ENCODE results near the gene GJC1.

GJC1 gene

DNA sequence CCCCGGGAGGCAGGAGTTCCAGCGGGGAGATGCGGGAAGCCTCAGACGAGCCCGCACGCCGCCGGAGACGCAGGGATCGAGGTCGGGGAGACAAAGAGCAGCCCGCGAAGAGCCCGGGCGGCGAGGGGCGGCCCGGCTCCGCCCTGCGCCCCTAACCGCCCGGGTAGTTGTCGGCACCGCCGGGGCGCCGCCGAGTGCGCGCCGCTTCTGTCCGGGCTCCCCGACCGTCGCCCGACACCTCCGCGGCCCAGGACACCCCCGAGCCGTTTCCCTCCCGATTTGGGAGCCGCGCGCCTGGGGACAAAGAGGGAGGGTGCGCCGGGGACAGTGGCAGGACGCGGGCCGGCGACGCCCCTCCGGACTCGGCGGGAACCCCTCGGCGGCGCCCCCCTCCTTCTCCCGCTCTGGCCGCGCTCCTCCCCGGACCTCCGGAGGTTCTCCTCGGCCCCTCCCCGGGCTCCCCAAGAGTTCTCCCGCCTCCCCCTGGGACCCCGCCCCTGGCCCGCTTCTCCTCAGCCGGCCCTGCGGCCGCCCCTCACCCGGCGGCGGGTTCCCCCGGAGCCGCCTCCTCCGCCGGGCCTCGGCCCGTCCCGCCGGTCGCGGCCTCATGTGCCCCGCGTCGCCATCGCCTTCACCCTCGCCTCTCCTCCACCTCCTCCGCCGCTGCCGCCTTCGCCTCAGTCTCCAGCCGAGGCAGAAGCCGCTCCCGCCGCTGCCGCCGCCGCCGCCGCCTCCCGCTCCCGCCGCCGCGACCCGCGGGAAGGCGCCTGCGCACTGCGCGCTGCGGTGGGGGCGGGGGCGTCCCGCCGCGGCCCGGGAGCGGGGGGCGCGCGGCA is at the start of gene GJC1:
Gene GJC1, minus strand, starts transcription at position 765 of the 836 bp plus-strand sequence. CDS start 24,470 bp downstream, outside the sequence.
- peaks cover 12% of the 10 kb centered on the region for H3K4me1 ChIP-seq (ENCODE audit: control insufficient read depth, insufficient read depth, low read length)
- no peaks in the 10 kb centered on the region for H3K36me3 ChIP-seq (ENCODE audit: control insufficient read depth, insufficient read depth, low read length, severe bottlenecking)
- no peaks in the 10 kb centered on the region for H3K27me3 ChIP-seq (replicated peaks; ENCODE audit: control insufficient read depth, insufficient read depth, low read length)
- H3K4me3 ChIP-seq (ENCODE audit: low read length) = peak within 1 kb of the TSS; percentile 90
- no peaks in the 10 kb centered on the region for H3K9me3 ChIP-seq (ENCODE audit: control insufficient read depth, low read length)
- DNase-seq (ENCODE audit: low read depth) = peak; percentile 70
- H3K9ac ChIP-seq (ENCODE audit: low read length) = peak within 1 kb of the TSS; percentile 84

GRCh38 chr17:44879376-44879775 is 49.3 kb upstream of the GJC1 start:
- H3K9ac ChIP-seq (ENCODE audit: low read length) = no peak overlapping the region
- H3K9me3 ChIP-seq (ENCODE audit: control insufficient read depth, low read length) = no peaks in the 10 kb centered on the region
- H3K4me3 ChIP-seq (ENCODE audit: low read length) = no peak overlapping the region
- H3K36me3 ChIP-seq (ENCODE audit: control insufficient read depth, insufficient read depth, low read length, severe bottlenecking) = peaks cover 81% of the 10 kb centered on the region
- no peaks in the 10 kb centered on the region for H3K4me1 ChIP-seq (ENCODE audit: control insufficient read depth, insufficient read depth, low read length)
- DNase-seq (ENCODE audit: low read depth) = no peak
- no peaks in the 10 kb centered on the region for H3K27me3 ChIP-seq (replicated peaks; ENCODE audit: control insufficient read depth, insufficient read depth, low read length)

GRCh38 chr17:44878627-44879221 is 48.6 kb upstream of the GJC1 start:
- H3K9ac ChIP-seq (ENCODE audit: low read length) = no peak overlapping the region
- H3K4me3 ChIP-seq (ENCODE audit: low read length) = no peak overlapping the region
- peaks cover 81% of the 10 kb centered on the region for H3K36me3 ChIP-seq (ENCODE audit: control insufficient read depth, insufficient read depth, low read length, severe bottlenecking)
- H3K27me3 ChIP-seq (replicated peaks; ENCODE audit: control insufficient read depth, insufficient read depth, low read length) = no peaks in the 10 kb centered on the region
- DNase-seq (ENCODE audit: low read depth) = peak; percentile 78
- H3K9me3 ChIP-seq (ENCODE audit: control insufficient read depth, low read length) = no peaks in the 10 kb centered on the region
- no peaks in the 10 kb centered on the region for H3K4me1 ChIP-seq (ENCODE audit: control insufficient read depth, insufficient read depth, low read length)

DNA sequence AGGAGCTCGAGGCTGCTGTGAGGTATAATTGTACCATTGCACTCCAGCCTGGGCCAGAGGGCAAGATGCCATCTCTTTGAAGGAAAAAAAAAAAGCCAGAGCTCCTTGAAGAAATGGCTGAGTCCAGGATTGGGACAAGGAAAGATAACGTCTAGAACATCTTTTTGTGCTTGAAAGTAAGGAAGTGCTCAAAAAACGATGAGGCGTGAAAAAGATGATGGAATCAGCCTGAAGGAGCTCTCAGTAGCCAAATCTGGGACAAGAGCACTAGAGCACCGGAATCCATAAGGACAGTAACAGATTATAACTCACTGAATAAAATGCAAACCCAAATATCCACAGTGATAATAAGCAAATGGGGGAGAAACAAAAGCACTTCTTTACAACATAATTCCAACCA is 47.0 kb upstream of the GJC1 start:
- H3K27me3 ChIP-seq (replicated peaks; ENCODE audit: control insufficient read depth, insufficient read depth, low read length) = no peaks in the 10 kb centered on the region
- no peak overlapping the region for H3K4me3 ChIP-seq (ENCODE audit: low read length)
- H3K4me1 ChIP-seq (ENCODE audit: control insufficient read depth, insufficient read depth, low read length) = peaks cover 14% of the 10 kb centered on the region
- DNase-seq (ENCODE audit: low read depth) = no peak
- H3K9ac ChIP-seq (ENCODE audit: low read length) = no peak overlapping the region
- no peaks in the 10 kb centered on the region for H3K9me3 ChIP-seq (ENCODE audit: control insufficient read depth, low read length)
- H3K36me3 ChIP-seq (ENCODE audit: control insufficient read depth, insufficient read depth, low read length, severe bottlenecking) = peaks cover 78% of the 10 kb centered on the region

- Histone ChIP-seq H3K9me3 (ENCODE audit: control insufficient read depth, low read length) (no peaks in the 10 kb centered on the region), H3K4me3 (ENCODE audit: low read length) (no peak overlapping the region), H3K36me3 (ENCODE audit: control insufficient read depth, insufficient read depth, low read length, severe bottlenecking) (peaks cover 73% of the 10 kb centered on the region), H3K9ac (ENCODE audit: low read length) (no peak overlapping the region), H3K27me3 (replicated peaks; ENCODE audit: control insufficient read depth, insufficient read depth, low read length) (no peaks in the 10 kb centered on the region), H3K4me1 (ENCODE audit: control insufficient read depth, insufficient read depth, low read length) (peaks cover 17% of the 10 kb centered on the region)
- DNase-seq (ENCODE audit: low read depth) = no peak
These were observed 45.7 kb upstream of the GJC1 start for GRCh38 chr17:44875761-44876160.

DNA sequence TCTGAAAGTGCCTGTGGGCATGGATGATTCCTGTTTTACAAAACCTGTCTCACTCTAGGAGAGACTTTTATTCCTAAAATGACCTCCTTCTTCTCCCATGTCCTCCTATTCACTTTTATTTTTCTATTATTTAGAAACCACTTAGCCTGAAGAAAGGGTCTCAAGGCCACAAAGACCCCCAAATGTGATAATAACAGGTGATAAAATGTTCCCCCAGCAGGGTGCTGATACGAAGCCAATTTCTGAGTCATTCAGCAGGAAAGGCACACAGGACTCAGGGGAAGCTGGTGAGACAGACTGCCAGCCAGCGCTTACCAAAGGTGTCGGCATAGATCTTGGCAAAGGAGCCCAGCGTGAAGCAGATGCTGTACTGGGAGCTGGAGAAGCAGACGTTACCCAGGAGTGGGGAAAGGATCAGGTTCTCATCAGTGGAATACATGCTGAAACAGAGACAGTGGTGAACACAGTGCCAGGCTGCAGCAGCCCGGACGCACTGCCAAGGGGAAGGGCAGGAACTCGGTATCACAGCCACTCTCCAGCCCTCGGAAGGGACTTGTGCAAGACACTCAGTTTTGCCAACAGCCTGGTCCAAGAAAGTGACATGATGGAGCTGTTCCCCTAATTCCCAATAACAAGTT is 42.2 kb upstream of the GJC1 start:
- Histone ChIP-seq H3K36me3 (ENCODE audit: control insufficient read depth, insufficient read depth, low read length, severe bottlenecking) (peaks cover 75% of the 10 kb centered on the region), H3K4me1 (ENCODE audit: control insufficient read depth, insufficient read depth, low read length) (peaks cover 17% of the 10 kb centered on the region), H3K4me3 (ENCODE audit: low read length) (no peak overlapping the region), H3K9ac (ENCODE audit: low read length) (no peak overlapping the region), H3K9me3 (ENCODE audit: control insufficient read depth, low read length) (no peaks in the 10 kb centered on the region), H3K27me3 (replicated peaks; ENCODE audit: control insufficient read depth, insufficient read depth, low read length) (no peaks in the 10 kb centered on the region)
- no peak for DNase-seq (ENCODE audit: low read depth)

DNA sequence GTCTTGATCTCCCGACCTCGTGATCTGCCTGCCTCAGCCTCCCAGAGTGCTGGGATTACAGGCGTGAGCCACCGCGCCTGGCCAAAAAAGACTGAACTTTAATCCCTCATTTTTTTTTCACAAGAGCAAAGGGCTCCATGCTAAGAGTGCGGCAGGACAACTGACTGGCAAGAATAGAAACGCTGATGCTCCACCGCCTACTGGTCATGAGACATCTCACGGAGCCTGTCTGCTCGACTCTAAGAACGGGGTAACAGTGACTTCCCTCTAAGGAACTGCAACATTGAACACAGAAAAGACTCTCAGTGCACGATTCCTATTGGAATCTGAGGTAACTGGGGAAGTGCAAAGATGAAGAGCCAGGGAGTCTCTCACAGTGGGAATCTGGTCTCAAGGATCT is 41.5 kb upstream of the GJC1 start:
- Histone ChIP-seq H3K9me3 (ENCODE audit: control insufficient read depth, low read length) (no peaks in the 10 kb centered on the region), H3K4me1 (ENCODE audit: control insufficient read depth, insufficient read depth, low read length) (peaks cover 17% of the 10 kb centered on the region), H3K36me3 (ENCODE audit: control insufficient read depth, insufficient read depth, low read length, severe bottlenecking) (peaks cover 74% of the 10 kb centered on the region), H3K4me3 (ENCODE audit: low read length) (no peak overlapping the region), H3K9ac (ENCODE audit: low read length) (no peak overlapping the region), H3K27me3 (replicated peaks; ENCODE audit: control insufficient read depth, insufficient read depth, low read length) (no peaks in the 10 kb centered on the region)
- DNase-seq (ENCODE audit: low read depth) = no peak

DNA sequence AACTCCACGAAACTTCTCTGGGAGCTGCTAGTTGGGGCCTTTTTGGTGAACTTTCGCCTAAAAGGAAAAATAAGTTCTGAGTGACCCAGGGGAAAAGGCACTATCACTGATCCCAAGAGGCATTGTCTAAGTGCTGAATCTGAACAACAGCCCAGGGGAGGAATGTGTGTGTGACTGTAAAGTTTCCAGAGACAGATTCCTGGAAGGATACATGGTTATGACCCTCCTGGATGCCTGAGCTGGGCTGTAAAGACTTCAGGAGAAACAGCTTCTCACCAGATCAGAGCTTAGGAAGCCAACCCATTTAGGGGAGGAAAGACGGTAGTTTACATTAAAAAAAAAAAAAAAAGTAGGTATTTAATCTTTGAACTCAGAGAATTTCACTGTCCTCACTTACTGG is 37.8 kb upstream of the GJC1 start:
- DNase-seq (ENCODE audit: low read depth) = no peak
- Histone ChIP-seq H3K9ac (ENCODE audit: low read length) (no peak overlapping the region), H3K27me3 (replicated peaks; ENCODE audit: control insufficient read depth, insufficient read depth, low read length) (no peaks in the 10 kb centered on the region), H3K36me3 (ENCODE audit: control insufficient read depth, insufficient read depth, low read length, severe bottlenecking) (peaks cover 71% of the 10 kb centered on the region), H3K4me3 (ENCODE audit: low read length) (no peak overlapping the region), H3K4me1 (ENCODE audit: control insufficient read depth, insufficient read depth, low read length) (peaks cover 10% of the 10 kb centered on the region), H3K9me3 (ENCODE audit: control insufficient read depth, low read length) (no peaks in the 10 kb centered on the region)

- Histone ChIP-seq H3K4me3 (ENCODE audit: low read length) (no peak overlapping the region), H3K36me3 (ENCODE audit: control insufficient read depth, insufficient read depth, low read length, severe bottlenecking) (peaks cover 73% of the 10 kb centered on the region), H3K27me3 (replicated peaks; ENCODE audit: control insufficient read depth, insufficient read depth, low read length) (no peaks in the 10 kb centered on the region), H3K9ac (ENCODE audit: low read length) (no peak overlapping the region), H3K4me1 (ENCODE audit: control insufficient read depth, insufficient read depth, low read length) (no peaks in the 10 kb centered on the region), H3K9me3 (ENCODE audit: control insufficient read depth, low read length) (no peaks in the 10 kb centered on the region)
- DNase-seq (ENCODE audit: low read depth) = peak; percentile 48
These were observed 35.8 kb upstream of the GJC1 start for GRCh38 chr17:44865931-44866330.

GRCh38 chr17:44865231-44865660 is 35.2 kb upstream of the GJC1 start:
- DNase-seq (ENCODE audit: low read depth) = peak; percentile 91
- Histone ChIP-seq H3K9ac (ENCODE audit: low read length) (no peak overlapping the region), H3K27me3 (replicated peaks; ENCODE audit: control insufficient read depth, insufficient read depth, low read length) (no peaks in the 10 kb centered on the region), H3K4me1 (ENCODE audit: control insufficient read depth, insufficient read depth, low read length) (no peaks in the 10 kb centered on the region), H3K9me3 (ENCODE audit: control insufficient read depth, low read length) (no peaks in the 10 kb centered on the region), H3K4me3 (ENCODE audit: low read length) (no peak overlapping the region), H3K36me3 (ENCODE audit: control insufficient read depth, insufficient read depth, low read length, severe bottlenecking) (peaks cover 77% of the 10 kb centered on the region)

DNA sequence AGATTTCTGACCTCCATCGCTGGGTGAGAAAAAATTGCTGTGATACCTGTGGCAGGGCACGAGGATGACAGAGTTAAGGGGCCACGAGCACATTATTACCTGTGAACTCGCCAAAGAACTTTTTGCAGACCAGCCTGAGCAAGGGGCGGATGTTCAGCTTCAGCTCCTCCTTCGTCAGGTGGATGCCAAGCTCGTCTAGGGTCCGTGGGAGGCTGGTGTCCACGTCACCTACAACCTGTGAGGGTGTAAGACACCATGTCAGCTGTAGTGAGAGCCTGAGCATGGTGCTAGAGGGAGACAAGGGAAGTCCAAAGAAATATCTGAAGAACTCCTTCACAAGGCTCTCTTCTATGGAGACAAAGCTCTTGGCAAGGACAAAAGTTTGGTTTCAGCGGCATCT is 34.7 kb upstream of the GJC1 start:
- DNase-seq (ENCODE audit: low read depth) = no peak
- Histone ChIP-seq H3K9me3 (ENCODE audit: control insufficient read depth, low read length) (no peaks in the 10 kb centered on the region), H3K4me1 (ENCODE audit: control insufficient read depth, insufficient read depth, low read length) (no peaks in the 10 kb centered on the region), H3K27me3 (replicated peaks; ENCODE audit: control insufficient read depth, insufficient read depth, low read length) (no peaks in the 10 kb centered on the region), H3K9ac (ENCODE audit: low read length) (no peak overlapping the region), H3K36me3 (ENCODE audit: control insufficient read depth, insufficient read depth, low read length, severe bottlenecking) (peaks cover 77% of the 10 kb centered on the region), H3K4me3 (ENCODE audit: low read length) (no peak overlapping the region)
